HG02623 (cell line): ENCODE measurements around the gene KCNT1.

ENCODE experiments used
- ATAC-seq: cut with Tn5 transposase; IDR thresholded peaks from one replicate; pipeline ENCODE4 v1.9.1; 2021; ENCODE audit warnings: moderate library complexity; ENCODE audit not compliant: unreplicated experiment

KCNT1 gene

DNA sequence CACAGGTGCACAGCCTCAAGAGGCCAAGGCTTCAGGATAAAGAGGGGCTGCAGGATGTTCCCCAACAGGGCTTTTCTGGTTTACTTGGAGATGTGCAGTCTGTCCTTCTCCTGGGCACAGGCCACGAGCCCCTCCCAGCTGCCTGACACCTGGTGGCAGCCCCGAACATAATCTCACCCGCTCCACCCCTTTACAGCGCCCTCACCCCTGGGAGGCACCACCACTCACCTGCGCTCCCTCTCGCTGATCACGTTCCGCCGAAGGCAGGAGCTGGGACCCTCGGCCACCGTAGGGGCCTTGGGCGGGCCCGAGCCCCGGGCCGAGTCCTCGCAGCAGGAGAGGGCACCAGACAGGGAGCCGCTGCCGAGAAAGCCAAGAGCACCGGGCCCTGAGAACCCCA, 3.2 kb upstream of the KCNT1 start:
- ATAC-seq = no peak

DNA sequence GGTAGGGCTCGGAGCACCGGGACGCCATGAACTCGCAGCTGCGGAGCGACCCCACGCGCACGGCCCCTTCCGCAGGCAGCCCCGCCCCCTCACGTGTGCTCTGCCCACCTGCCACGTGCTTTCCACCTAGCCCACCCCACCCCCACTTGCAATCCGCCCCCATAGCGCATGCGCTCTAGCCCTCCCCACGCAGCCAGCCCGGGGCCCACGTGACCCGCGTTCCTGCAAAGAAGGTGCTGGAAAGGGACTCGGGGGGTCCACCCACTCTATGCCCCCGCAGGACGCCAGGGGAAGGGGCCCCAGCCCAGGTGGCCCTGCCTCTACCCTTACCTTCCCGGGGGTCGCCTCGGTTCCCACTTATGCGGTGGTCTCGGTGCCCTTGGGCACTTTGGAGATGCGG, 2.5 kb upstream of the KCNT1 start, which contains the start of gene SOHLH1:
TSS of gene SOHLH1 (minus strand) at position 42 of the 400 bp plus-strand sequence. CDS start at position 28, 14 bp downstream.
- no peak for ATAC-seq

DNA sequence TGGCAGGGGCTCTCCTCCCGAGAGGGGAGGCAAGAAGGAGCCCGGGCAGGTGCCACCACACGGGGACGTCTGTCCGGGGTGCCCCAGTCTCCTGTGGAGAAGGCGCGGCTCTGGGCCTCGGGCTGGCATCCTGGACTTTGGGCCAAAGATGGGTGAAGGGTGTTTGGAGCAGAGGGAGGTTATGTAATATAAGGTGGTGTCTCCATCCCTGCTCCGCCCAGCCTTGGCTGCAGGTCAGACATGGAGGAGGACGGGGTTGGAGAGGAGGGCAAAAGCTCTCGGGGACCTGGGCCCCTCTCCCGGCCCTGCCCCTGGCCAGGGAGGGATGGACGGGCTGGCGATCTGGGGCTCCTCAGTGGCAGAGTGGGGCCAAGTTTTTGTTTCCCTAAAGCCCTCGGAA, 1.5 kb upstream of the KCNT1 start:
- ATAC-seq = no peak

DNA sequence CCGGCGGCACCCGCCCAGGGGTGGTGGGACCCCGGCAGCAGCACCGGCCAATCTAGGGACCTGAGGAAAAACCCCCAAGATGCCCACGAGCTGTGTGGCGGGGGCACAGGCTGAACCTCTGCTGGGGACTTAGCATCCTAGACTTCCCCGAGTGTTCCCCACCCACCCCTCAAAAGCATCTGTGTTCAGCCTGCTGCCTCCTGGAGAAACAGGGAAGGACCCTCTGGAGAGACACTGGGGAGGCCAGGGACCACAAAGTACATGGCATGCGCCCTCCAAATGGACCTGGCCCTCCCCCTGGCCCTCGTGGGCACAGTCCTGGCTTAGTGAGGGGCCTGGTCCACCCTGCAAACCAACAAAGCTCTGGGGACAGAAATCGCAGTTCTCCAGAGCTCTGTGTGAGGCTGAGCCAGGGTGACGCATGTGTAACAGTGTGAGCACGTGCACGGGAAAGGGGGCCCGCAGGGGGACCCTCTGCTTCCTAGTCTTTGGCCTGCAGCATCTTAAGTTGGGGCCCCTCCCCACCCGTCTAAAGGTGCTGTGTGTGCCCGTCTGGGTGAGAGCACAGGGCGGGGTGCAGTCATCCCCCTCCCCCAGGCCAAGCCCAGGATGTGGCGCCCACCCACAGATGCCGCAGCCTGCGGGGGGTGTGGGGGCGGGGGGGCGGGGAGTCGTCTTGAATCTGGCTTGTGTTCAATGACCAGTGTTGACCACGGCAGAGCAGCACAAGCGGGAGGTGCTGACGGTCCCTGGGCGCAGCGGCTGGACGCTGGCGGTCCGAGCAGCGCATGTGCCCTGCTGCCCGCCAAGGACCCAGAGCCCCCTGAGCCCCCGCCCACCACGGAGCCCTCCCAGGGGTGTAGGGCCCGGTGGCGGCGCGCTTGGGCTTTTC, 672 bp upstream of the KCNT1 start:
- no peak for ATAC-seq

DNA sequence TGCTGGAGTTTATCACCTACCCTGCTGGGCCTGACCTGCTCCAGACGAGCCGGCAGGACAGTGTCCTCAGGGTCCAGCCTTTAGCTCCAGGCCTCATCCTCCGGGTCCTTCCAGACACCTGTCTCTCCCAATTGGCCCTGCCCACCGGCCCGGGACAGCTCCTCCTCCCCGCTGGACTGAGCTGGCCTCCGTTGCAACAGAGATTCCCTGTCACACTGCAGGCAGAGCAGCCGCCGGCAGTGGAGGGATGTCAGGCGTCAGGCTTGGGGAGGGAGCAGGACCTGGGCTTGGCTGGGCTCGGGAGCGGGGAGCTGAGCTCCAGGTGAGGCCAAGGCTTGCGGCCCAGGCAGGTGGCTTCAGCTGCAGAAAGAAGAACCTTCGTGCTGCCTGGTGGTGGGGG, 1.7 kb downstream of the KCNT1 start:
- ATAC-seq = no peak

DNA sequence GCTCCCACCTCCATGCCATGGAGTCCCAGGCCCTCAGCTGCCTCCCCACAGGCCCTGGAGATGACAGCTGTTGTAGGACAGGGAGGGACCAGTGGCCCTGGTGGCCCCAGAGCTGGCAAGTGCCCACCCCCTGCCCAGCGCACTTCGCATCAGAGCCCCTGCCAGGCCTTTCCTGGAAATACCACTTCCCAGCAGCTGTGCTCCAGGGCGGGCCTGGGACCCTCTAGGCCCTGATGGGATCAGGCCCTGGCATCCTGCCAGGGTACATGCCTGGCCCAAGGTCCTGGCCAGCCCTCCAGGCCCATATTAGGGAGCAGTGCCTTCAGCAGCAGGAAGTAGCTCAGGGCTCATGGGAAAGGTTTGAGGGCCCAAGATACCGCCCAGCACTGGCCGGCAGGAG, 2.5 kb downstream of the KCNT1 start:
- no peak for ATAC-seq

DNA sequence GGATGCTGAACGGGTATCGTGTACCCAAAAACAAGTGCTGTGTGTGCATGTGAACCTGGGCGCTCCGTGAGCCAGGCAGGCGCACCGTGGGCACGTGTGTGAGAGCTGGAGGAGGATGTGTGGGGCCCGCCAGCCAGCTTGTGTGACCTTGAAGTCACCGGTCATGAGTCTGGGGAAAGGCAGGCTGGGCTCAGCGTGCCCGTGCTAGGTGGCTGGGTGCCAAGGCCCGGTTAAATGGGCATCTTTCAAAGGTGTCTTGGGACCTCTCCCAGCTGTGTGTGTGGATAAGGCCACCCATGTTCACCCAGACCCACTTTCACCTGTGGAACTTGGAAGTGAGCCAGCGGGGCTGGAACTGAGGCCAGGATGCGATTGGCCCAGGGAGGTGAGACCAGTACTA, 3.4 kb downstream of the KCNT1 start:
- ATAC-seq = no peak

DNA sequence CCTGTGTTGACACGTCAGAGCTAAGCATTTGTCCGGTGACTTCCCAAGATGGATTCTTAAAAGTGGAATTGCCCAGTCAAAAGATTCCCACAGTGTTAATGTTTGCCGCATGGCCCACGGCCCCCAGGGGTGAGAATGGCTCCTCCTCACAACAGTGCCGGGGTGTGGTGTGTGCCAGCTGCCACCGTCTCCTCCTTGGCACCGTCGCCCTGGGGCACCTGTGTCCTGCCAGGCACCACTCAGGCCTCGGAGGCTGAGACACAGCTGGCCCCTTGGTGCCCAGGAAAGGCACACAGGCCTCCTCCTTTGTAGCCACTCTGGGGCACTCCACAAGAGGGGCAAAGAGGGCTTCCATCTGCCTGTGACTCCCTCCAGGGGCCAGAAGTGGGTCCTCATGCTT, 4.3 kb downstream of the KCNT1 start:
- no peak for ATAC-seq

DNA sequence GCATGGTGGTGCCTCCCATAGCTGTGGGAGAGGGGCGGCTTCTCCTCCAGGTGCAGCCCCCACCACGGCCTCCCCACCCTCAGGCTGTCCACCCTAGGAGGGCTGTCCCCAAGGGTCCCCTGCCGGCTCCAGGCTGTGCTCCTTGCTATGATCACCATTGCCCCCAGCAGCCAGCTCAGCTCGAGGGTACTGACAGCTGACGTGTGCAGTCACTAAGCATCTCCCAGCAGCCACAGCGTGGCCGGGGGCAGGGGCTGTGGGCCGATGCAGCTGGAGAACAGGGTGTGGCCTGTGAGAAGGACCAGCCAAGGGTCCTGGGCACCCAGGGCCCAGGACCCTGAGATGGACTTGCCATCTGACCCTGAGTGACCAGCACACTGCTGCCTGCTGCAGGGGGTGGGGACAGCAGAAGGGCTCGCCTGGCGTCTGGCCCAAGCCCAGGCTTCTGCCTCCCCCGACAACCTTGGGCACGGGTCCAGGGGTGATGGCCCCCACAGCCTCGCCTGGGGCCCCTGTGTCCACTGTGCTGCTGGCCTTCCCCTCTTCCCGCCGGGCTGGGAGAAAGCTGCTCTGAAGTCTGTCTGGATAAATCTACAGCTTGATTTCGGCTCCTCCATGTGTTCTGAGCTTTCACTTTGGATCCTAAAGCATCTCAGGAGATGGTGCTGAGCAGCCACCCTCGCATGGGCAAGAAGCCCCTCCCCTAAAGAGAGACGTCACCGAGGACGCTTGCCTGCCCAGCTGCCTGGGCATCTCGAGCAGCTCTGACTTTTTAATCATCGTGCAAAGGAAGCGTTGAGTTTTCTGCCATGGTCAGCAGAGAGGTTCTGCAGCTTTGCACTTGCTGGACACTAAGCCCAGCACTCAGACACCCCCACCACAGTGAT, 5.5 kb downstream of the KCNT1 start:
- no peak for ATAC-seq

DNA sequence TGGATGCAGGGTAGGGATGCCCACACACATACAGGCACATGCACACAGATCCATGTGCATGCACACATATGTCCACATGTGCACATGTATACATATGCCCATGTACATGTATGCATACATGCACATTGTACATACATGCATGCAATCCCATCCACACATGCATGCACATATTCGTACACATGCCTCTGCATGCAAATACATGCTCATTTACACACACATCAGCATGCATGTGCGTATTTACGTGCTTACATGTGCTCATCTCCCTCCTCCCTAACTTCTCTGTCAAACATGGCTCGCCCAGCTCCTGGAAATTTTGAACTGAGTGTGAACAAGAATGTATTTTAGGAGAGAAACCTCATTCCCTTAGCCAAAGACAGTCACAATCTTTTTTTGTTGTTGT, 6.2 kb downstream of the KCNT1 start:
- no peak for ATAC-seq

DNA sequence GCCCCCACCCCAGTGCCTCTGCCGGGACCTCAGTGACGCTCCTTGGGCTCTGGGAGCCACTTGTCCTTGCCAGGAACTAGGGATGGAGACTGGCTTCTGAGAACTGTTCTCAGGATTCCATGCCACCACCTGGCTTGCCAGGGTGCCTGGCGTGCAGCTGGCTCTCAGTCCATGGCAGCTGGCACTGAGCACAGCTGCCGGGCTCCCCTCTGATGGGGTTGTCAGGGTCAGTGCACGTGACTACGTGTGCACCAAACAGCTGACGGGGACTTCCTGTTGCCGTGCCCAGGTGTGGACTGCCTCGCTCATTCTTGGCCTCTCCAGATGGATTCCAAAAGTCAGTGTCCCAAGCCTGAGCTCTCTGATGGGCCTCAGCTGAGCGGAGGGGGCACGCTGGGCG, 9.4 kb downstream of the KCNT1 start:
- ATAC-seq = no peak

DNA sequence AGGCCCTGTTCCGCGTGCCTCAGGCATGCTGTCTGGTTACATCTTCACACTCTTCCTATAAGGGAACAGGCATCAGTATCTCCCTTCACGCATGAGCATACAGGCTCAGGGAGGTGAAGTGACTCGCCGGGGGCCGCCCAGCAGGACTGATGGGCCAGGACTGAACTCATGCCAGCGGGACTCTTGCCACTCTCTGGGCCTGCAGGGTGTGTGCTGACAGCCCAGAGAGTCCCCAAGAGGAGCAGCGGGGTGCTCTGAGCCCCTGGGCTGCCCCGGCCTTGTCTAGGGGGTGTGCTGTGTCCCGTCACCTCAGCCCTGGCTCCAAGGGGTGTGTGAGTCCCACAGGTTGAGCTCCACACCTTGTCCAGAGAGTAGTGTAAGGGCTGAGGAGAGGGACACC, 9.9 kb downstream of the KCNT1 start:
- no peak for ATAC-seq

DNA sequence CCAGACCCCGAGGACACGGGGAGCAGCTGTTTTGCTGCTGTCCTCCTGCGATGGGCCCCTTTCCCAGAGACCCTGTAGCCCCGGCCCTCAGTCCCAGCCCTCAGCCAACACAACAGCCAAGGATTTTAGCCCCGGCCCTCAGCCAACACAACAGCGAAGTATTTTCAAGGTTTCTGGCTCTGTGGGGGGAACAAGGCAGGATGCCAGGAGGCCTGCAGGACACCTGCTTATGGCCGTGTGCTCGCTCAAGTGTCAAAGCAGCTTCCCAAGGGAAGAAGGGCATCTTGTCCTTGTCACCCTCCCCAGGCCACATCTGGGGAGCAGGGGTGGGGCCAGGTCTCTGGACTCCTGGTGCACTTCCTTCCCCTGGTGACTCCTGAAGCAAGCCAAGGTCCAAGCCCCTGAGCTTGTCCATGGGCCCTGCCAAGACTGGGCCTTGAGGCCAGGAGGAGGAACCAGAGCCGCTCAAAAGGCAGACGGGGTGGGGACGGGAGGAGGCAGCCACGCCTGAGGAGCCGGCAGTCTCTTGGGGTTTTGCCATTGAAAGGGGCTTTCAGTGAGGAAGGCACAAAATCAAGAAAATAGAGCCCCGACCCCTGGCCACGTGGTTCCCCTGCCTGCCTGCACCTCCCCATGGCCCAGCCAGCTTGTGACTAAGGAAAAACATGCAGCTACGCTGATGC, 10.8 kb downstream of the KCNT1 start:
- ATAC-seq = no peak

DNA sequence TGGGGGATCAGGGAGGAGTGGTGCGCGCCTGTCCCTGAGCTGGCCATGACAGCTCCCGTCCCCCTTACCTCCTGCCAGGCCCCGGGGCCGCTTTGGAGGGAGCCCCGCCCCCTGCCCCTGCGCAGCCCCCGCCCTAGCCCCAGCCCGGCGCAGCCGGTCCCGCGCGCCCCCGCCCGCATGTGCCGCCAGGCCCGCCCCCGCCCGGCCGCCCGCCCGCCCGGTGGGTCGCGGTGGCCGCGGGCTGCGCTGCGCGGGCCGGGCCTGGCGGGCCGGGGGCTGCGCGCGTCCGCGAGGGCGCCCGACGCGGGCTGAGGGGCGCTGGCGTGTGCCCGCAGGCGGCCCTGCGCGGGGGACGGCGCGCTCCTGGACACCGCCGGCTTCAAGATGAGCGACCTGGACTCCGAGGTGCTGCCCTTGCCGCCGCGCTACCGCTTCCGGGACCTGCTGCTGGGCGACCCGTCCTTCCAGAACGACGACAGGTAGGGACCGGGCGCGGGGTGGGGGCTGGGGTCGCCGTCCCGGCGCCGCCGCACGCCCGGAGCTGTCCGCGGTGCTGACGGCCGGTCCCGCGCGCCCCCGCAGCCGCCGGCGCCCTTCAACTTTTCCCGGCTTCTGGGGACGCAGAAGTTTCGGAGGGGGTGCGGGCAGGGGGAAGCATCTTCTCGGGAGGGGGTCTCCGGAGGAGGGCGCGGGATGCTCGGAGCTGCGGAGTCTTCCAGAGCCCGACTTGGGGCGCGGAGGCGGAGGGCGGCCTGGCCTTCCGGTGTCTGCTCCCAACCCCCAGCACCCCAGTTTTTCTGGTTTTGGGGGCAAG, 12.5 kb downstream of the KCNT1 start:
- no peak for ATAC-seq

DNA sequence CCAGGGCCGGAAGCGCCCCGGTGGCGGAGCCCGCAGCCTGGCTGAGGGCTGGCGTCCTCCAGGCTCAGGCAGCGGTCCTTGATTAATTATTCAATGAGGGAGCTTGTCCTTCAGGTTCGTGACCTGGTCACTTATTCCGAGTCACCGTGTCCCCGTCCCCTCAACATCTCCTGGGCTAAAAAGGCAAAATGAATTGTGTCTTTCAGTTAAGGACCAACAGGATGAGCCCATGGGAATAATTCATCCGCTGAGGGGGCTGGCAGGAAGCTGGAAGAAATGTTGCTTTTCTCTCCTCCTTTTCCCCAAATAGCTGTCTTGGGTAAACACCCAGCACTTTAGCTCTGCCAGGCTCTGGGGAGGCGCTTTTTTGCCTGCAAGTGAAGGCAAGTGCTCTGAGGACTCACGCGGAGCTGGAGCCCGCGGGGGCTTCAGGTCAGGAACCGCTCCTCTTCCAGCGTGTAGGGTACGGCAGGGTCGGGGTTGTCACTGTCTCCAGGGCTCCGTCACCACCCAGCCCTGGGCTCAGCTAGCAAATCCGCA, 13.1 kb downstream of the KCNT1 start:
- no peak for ATAC-seq

DNA sequence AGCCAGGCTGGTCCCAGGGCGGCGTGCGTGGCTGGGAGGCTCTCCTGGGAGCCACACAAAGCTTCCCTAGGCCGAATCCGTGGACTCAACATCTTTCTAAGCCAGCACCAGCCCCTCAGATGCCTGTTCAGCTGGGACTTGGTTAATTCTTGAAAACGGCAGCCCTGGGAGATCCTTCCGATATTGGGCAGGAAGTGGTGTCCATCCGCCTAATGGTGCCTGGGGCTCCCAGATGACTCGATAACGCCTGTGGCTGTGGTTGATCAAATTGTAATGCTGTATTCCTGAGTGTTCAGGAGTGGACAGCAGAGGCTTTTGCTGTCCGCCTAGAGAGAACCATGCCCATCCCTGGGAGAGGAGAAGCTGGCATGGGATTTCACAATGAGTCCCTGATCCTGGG, 14.1 kb downstream of the KCNT1 start:
- no peak for ATAC-seq

DNA sequence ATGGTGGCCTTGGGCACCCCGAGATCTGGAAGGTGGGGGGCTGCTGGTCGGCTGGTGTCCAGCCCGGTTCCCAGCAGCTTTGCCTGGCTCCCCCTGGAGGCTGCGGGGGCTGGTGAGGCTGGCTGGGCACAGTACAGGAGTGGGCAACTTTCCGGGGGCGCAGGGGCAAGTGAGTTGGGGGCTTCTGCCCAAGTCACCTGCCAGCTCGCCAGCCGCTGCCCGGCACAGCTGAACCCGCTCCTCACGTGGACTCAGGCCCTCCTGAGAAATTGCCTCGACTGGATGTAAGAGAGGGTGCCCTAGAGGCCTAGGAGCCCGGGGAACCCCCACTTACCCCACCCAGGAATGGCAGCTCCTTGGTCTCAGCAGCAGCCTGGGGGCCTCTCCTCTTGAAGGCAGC, 15.4 kb downstream of the KCNT1 start:
- no peak for ATAC-seq

DNA sequence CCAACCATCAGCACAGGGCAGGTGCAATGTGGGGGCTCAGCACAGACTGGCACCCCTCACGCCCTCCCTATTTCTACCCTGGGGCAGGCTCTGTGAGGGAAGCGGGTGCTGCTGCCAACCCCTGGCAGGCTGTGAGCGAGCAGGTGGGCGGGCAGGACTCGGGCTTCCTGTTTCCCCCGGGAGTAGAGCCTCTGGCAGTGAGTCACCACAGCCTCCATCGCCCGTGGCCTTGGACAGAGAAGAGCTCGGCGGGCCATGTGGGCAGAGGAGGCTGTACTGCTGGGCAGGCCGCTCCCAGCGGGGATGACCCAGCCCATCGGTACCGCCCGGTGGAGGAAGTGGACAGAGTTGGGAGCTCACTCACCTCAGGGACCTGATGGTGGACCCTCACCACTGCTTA, 16.6 kb downstream of the KCNT1 start:
- no peak for ATAC-seq

DNA sequence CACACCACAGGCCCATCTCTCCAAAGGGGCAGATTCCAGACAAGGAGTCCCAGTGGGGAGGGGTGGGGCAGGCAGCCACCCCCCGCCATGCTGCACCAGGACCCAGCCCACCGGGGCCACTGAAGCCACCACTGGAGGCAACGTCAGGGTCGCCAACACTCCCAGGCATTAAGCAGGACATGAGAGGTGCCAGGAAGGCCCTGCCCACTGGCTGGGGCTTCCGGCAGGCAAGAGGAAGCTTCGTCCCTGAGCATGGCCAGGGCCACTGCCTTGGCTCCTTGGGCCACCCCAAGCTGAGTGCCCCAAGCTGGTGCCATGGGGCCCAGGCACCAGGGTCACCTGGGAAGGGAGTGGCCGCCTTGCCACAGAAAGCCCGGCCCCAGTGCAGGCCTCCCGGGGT, 17.5 kb downstream of the KCNT1 start:
- no peak for ATAC-seq

DNA sequence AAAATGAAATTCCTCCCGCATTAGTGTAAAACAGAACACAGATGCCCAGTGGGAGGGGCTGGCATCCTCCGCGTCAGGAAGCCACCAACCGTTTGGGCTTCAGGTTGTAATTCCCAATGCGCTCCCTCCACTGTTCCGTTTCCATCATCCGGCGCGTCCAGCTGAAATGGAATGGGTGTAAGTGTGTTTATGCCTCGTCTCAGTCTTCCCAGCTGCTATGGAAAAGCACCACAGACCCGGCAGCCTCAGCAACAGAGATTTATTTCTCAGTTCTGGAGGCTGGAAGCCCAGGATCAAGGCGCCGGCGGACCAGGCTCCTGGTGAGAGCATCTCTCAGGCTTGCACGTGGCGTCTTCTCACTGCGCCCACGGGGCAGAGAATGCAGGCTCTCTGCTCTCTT, 20.4 kb downstream of the KCNT1 start:
- ATAC-seq = no peak
